OCI-LY1 (cell line): ENCODE results near the gene CYTH2.

Experiments used
- CTCF ChIP-seq: fragments of 200-600 bp; sonication (generic), shearing (Covaris generic); IDR thresholded peaks from 2 replicates; pipeline ENCODE4 v1.5.1; 2017; ENCODE audit warnings: mild to moderate bottlenecking, antibody characterized with exemption, low read length, moderate library complexity, mixed read lengths
- EZH2 ChIP-seq: fragments of 200-600 bp; sonication (generic), shearing (Covaris generic); IDR thresholded peaks from 2 replicates; pipeline ENCODE4 v1.8.0; 2017; ENCODE audit warnings: borderline replicate concordance, mixed run types, mild to moderate bottlenecking, antibody characterized with exemption, low read length, moderate library complexity, mixed read lengths

- TF ChIP-seq CTCF (no peak), EZH2 (no peak)
These were observed 12.9 kb downstream of the CYTH2 start for GRCh38 chr19:48481846-48482639.
